Femur (tissue), 1 donor: ENCODE results near the gene OGFOD1.

ENCODE experiments used
- DNase-seq: peaks from one replicate; pipeline ENCODE4 v3.0.0-alpha.2; 2017

The OGFOD1 gene

GRCh38 chr16:56450986-56451752 is at the start of gene OGFOD1, which contains the start of gene NUDT21:
Gene OGFOD1 (plus strand): TSS chr16:56451554. CDS start chr16:56451613, 59 bp downstream.
Gene NUDT21 (minus strand): TSS chr16:56451332. CDS start chr16:56451202, 130 bp downstream.
- DNase-seq, result peak; percentile 98

- no peak for DNase-seq
These were observed 45.2 kb upstream of the OGFOD1 start for GRCh38 chr16:56405977-56406672.

GRCh38 chr16:56408379-56409098 is 42.8 kb upstream of the OGFOD1 start:
- DNase-seq, result no peak

GRCh38 chr16:56409195-56409594 is 42.2 kb upstream of the OGFOD1 start:
- DNase-seq, result no peak

- DNase-seq, result no peak
These were observed 40.2 kb upstream of the OGFOD1 start for GRCh38 chr16:56411123-56411522.

GRCh38 chr16:56411624-56412023 is 39.7 kb upstream of the OGFOD1 start:
- DNase-seq, result no peak

GRCh38 chr16:56413381-56413780 is 38.0 kb upstream of the OGFOD1 start:
- DNase-seq, result no peak

GRCh38 chr16:56414366-56414765 is 37.0 kb upstream of the OGFOD1 start:
- no peak for DNase-seq

GRCh38 chr16:56415875-56416274 is 35.5 kb upstream of the OGFOD1 start:
- no peak for DNase-seq

GRCh38 chr16:56417138-56417537 is 34.2 kb upstream of the OGFOD1 start:
- DNase-seq, result no peak

- no peak for DNase-seq
These were observed 31.4 kb upstream of the OGFOD1 start for GRCh38 chr16:56419740-56420548.

- DNase-seq, result no peak
These were observed 30.7 kb upstream of the OGFOD1 start for GRCh38 chr16:56420613-56421012.

- no peak for DNase-seq
These were observed 30.0 kb upstream of the OGFOD1 start for GRCh38 chr16:56421313-56421712.

GRCh38 chr16:56421976-56422669 is 29.2 kb upstream of the OGFOD1 start:
- no peak for DNase-seq

GRCh38 chr16:56422896-56423441 is 28.4 kb upstream of the OGFOD1 start:
- DNase-seq, result no peak

GRCh38 chr16:56423584-56424403 is 27.6 kb upstream of the OGFOD1 start:
- no peak for DNase-seq

GRCh38 chr16:56424404-56424764 is 27.0 kb upstream of the OGFOD1 start:
- DNase-seq, result no peak

GRCh38 chr16:56424791-56425438 is 26.4 kb upstream of the OGFOD1 start:
- DNase-seq, result peak; percentile 51

- DNase-seq, result peak; percentile 72
These were observed 25.9 kb upstream of the OGFOD1 start, which contains the start of gene AMFR for GRCh38 chr16:56425439-56425832. Gene AMFR (minus strand): TSS chr16:56425545. CDS start chr16:56425327, 218 bp downstream.

GRCh38 chr16:56426585-56426984 is 24.8 kb upstream of the OGFOD1 start:
- no peak for DNase-seq
